B cell (primary cell): ENCODE data around the gene PHAX.

Experiments
- EZH2 ChIP-seq: IDR thresholded peaks from 2 replicates; pipeline ENCODE4 v1.6.1; 2012; ENCODE audit warnings: borderline replicate concordance, low read depth, mild to moderate bottlenecking, moderate library complexity, low read length; ENCODE audit not compliant: insufficient read depth, poor library complexity, severe bottlenecking
- TF ChIP-seq, protein P1 (sequence below): fragments of 200-600 bp; IDR thresholded peaks from one replicate; pipeline ENCODE4 v1.8.0; 2022; ENCODE audit warnings: antibody characterized with exemption, mild to moderate bottlenecking

DNA sequence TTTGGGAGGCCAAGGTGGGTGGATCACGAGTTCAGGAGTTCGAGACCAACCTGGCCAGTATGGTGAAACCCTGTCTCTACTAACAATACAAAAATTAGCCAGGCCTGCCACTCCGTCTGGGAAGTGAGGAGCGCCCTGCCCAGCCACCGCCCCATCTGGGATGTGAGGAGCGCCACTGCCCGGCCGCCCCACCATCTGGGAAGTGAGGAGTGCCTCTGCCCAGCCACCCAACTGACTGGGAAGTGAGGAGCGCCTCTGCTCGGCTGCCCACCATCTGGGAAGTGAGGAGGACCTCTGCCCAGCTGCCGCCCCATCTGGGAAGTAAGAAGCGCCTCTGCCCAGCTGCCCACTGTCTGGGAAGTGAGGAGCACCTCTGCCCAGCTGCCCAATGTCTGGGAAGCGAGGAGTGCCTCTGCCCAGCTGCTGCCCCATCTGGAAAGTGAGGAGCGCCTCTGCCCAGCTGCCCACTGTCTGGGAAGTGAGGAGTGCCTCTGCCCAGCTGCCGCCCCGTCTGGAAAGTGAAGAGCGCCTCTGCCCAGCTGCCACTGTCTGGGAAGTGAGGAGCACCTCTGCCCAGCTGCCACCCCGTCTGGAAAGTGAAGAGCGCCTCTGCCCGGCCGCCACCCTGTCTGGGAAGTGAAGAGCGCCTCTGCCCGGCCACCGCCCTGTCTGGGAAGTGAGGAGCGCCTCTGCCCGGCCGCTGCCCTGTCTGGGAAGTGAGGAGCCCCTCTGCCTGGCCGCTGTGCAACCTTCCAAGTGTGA is 11.0 kb upstream of the PHAX start:
- TF ChIP-seq, protein P1, sequence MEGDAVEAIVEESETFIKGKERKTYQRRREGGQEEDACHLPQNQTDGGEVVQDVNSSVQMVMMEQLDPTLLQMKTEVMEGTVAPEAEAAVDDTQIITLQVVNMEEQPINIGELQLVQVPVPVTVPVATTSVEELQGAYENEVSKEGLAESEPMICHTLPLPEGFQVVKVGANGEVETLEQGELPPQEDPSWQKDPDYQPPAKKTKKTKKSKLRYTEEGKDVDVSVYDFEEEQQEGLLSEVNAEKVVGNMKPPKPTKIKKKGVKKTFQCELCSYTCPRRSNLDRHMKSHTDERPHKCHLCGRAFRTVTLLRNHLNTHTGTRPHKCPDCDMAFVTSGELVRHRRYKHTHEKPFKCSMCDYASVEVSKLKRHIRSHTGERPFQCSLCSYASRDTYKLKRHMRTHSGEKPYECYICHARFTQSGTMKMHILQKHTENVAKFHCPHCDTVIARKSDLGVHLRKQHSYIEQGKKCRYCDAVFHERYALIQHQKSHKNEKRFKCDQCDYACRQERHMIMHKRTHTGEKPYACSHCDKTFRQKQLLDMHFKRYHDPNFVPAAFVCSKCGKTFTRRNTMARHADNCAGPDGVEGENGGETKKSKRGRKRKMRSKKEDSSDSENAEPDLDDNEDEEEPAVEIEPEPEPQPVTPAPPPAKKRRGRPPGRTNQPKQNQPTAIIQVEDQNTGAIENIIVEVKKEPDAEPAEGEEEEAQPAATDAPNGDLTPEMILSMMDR: no peak
- no peak for TF ChIP-seq EZH2
